GM12878 (cell line): ENCODE results near the gene MPRIP. TPM values are rescaled to one million over a fixed set of nuclear protein-coding genes. Genes with fewer than 3 reads are reported as not detected.

ENCODE experiments used
- ATAC-seq: fragments of 200-7000 bp; cut with Tn5 transposase; 3 replicates; pipeline ENCODE4 v1.9.1; 2020; ENCODE audit warnings: mild to moderate bottlenecking, moderate library complexity
- BruUV-seq: library from RNA; stranded (reverse); fragments of 400-500 nt; replicated peaks from 2 replicates; lab custom pipeline; 2021; lab: Mats Ljungman, UMichigan
- CTCF ChIA-PET: fragments of 300-600 bp; sonication (Branson Sonifier 250); formaldehyde crosslinking; extraction: SDS; loops from one replicate; lab custom pipeline; 2021; ENCODE audit warnings: inconsistent platforms; lab: Yijun Ruan, JAX
- POLR2A ChIA-PET: fragments of 350-600 bp; formaldehyde crosslinking; extraction: SDS; loops from one replicate; lab custom pipeline; 2021; ENCODE audit warnings: inconsistent platforms; lab: Charles Lee
- RAD21 ChIA-PET: fragments of 300-600 bp; sonication (Branson Sonifier 250); formaldehyde crosslinking; loops from one replicate; lab custom pipeline; 2023; ENCODE audit warnings: antibody characterized with exemption; ENCODE audit not compliant: unreplicated experiment; lab: Charles Lee
- SMC1A ChIA-PET: fragments of 300-600 bp; sonication (Branson Sonifier 250); formaldehyde crosslinking; loops from one replicate; lab custom pipeline; 2023; ENCODE audit not compliant: unreplicated experiment, uncharacterized antibody; lab: Charles Lee
- DNase-seq: peaks from one replicate; pipeline ENCODE4 v3.0.0-alpha.2; 2011; ENCODE audit warnings: low read depth, low spot score
- FAIRE-seq: peaks from 3 replicates; lab custom pipeline; 2011; peaks lifted over from hg19 to GRCh38; lab: Jason Lieb, UNC
- H2AFZ ChIP-seq: 2 replicates; pipeline ENCODE4 v1.6.0; 2011; ENCODE audit warnings: low read depth, low read length, control low read depth; ENCODE audit not compliant: control insufficient read depth
- H3K27ac ChIP-seq: 2 replicates; pipeline ENCODE4 v1.5.1; 2011; ENCODE audit warnings: control low read depth; ENCODE audit not compliant: control insufficient read depth, insufficient read depth
- H3K27me3 ChIP-seq, 2 experiments: replicated peaks in 1 of 2; 2 replicates each; pipeline versions ENCODE4 v1.6.0 to v1.6.1; 2011; ENCODE audit warnings: low read length in 1 of 2; ENCODE audit not compliant: control insufficient read depth in 2 of 2, insufficient read depth in 2 of 2
- H3K36me3 ChIP-seq, 2 experiments: 2 replicates each; pipeline ENCODE4 v1.5.1; 2011; ENCODE audit warnings: low read length in 1 of 2; ENCODE audit not compliant: control insufficient read depth in 2 of 2, insufficient read depth in 2 of 2
- H3K4me1 ChIP-seq: 2 replicates; pipeline ENCODE4 v1.6.1; 2011; ENCODE audit warnings: mild to moderate bottlenecking, low read length, moderate library complexity, mixed read lengths; ENCODE audit not compliant: control insufficient read depth, insufficient read depth
- H3K4me2 ChIP-seq: 2 replicates; pipeline ENCODE4 v1.6.0; 2011; ENCODE audit warnings: control low read depth; ENCODE audit not compliant: control insufficient read depth, insufficient read depth
- H3K4me3 ChIP-seq: fragments of 200-600 bp; sonication (generic); 2 replicates; pipeline ENCODE4 v1.5.1; 2016
- H3K79me2 ChIP-seq: 2 replicates; pipeline ENCODE4 v1.6.0; 2011; ENCODE audit warnings: low read length; ENCODE audit not compliant: control insufficient read depth, insufficient read depth
- H3K9ac ChIP-seq: 2 replicates; pipeline ENCODE4 v1.8.0; 2011; ENCODE audit warnings: low read length, control low read depth, mixed read lengths; ENCODE audit not compliant: control insufficient read depth, insufficient read depth
- H3K9me3 ChIP-seq: replicated peaks from 3 replicates; pipeline ENCODE4 v1.5.1; 2011; ENCODE audit warnings: mild to moderate bottlenecking, low read length; ENCODE audit not compliant: control insufficient read depth, insufficient read depth
- H4K20me1 ChIP-seq: 2 replicates; pipeline ENCODE4 v1.6.0; 2011; ENCODE audit not compliant: control insufficient read depth, insufficient read depth
- BMI1 ChIP-seq: fragments of 450-650 bp; IDR thresholded peaks from 2 replicates; pipeline ENCODE4 v1.6.1; 2016; ENCODE audit warnings: mild to moderate bottlenecking, moderate library complexity, borderline replicate concordance
- CEBPB ChIP-seq, 2 experiments: fragments of 150-350 bp in 1 of 2; IDR thresholded peaks; 2 replicates each; pipeline ENCODE4 v1.6.1; 2012 to 2014; ENCODE audit warnings: low read depth in 2 of 2, low read length in 2 of 2, borderline replicate concordance in 1 of 2, inconsistent platforms in 1 of 2
- CREM ChIP-seq: IDR thresholded peaks from 2 replicates; pipeline ENCODE4 v1.6.1; 2014; ENCODE audit warnings: antibody characterized with exemption, low read depth
- FOS ChIP-seq: IDR thresholded peaks from 3 replicates; pipeline ENCODE4 v1.6.1; 2011; ENCODE audit warnings: borderline replicate concordance; ENCODE audit not compliant: insufficient read length; ENCODE audit errors: extremely low read depth
- FOXM1 ChIP-seq: IDR thresholded peaks from 2 replicates; pipeline ENCODE4 v1.6.1; 2012; ENCODE audit warnings: low read depth, mild to moderate bottlenecking, inconsistent platforms, low read length, moderate library complexity
- HSF1 ChIP-seq: fragments of 150-350 bp; IDR thresholded peaks from 2 replicates; pipeline ENCODE4 v1.6.1; 2014; ENCODE audit warnings: mild to moderate bottlenecking, low read depth, low read length
- IKZF1 ChIP-seq: fragments of 450-650 bp; conservative IDR thresholded peaks from 2 replicates; pipeline ENCODE4 v1.6.1; 2017; ENCODE audit warnings: antibody characterized with exemption, mild to moderate bottlenecking
- LARP7 ChIP-seq: fragments of 450-650 bp; IDR thresholded peaks from 2 replicates; pipeline ENCODE4 v1.6.1; 2017; ENCODE audit warnings: mild to moderate bottlenecking
- MTA3 ChIP-seq: IDR thresholded peaks from 2 replicates; pipeline ENCODE4 v1.6.1; 2012; ENCODE audit warnings: low read length, inconsistent platforms, borderline replicate concordance
- MXI1 ChIP-seq: fragments of 150-350 bp; IDR thresholded peaks from 2 replicates; pipeline ENCODE4 v1.6.1; 2011; ENCODE audit warnings: low read depth, mild to moderate bottlenecking, inconsistent platforms, low read length, improper control_type of control experiment
- RBBP5 ChIP-seq: fragments of 200-600 bp; sonication (generic); conservative IDR thresholded peaks from 2 replicates; pipeline ENCODE4 v1.6.1; 2016
- RUNX3 ChIP-seq: IDR thresholded peaks from 2 replicates; pipeline ENCODE4 v1.6.1; 2012; ENCODE audit warnings: low read length, inconsistent platforms
- SMAD5 ChIP-seq: IDR thresholded peaks from 2 replicates; pipeline ENCODE4 v1.6.1; 2016; ENCODE audit warnings: antibody characterized with exemption, low read depth
- SUPT20H ChIP-seq: IDR thresholded peaks from 2 replicates; pipeline ENCODE4 v1.6.1; 2011; ENCODE audit warnings: low read depth, mild to moderate bottlenecking, low read length, moderate library complexity, borderline replicate concordance; ENCODE audit not compliant: control insufficient read depth
- WRNIP1 ChIP-seq: IDR thresholded peaks from 2 replicates; pipeline ENCODE4 v1.6.1; 2011; ENCODE audit warnings: low read depth, low read length, improper control_type of control experiment, borderline replicate concordance
- YBX1 ChIP-seq: fragments of 450-650 bp; IDR thresholded peaks from 2 replicates; pipeline ENCODE4 v1.6.1; 2016; ENCODE audit warnings: antibody characterized with exemption
- ZBTB4 ChIP-seq: fragments of 450-650 bp; formaldehyde crosslinking; IDR thresholded peaks from 2 replicates; pipeline ENCODE4 v1.4.0; 2022; ENCODE audit warnings: mild to moderate bottlenecking, moderate library complexity
- ZNF384 ChIP-seq: IDR thresholded peaks from 2 replicates; pipeline ENCODE4 v1.6.1; 2012; ENCODE audit warnings: low read depth, mild to moderate bottlenecking, low read length, improper control_type of control experiment, borderline replicate concordance
- ZZZ3 ChIP-seq: IDR thresholded peaks from 2 replicates; pipeline ENCODE4 v1.6.1; 2011; ENCODE audit warnings: low read depth; ENCODE audit not compliant: control insufficient read depth, insufficient read length
- WGBS: methylation state at CpG from one replicate; pipeline ENCODE4 v1.1.6; 2016; ENCODE audit warnings: low lambda C conversion rate; ENCODE audit not compliant: insufficient replicate concordance, insufficient coverage; ENCODE audit errors: missing lambda C conversion rate; 5-methylcytosine and 5-hydroxymethylcytosine counted together
- in situ Hi-C: fragments of 300-500 bp; cut with MboI; formaldehyde crosslinking; loops from 9 replicates; pipeline ENCODE4 v1.14.3; 2018; ENCODE audit warnings: mixed read lengths
- intact Hi-C: fragments of 100-400 bp; cut with micrococcal nuclease; formaldehyde crosslinking; loops from one replicate; pipeline ENCODE4 v1.14.2; 2022; ENCODE audit not compliant: unreplicated experiment
- polyA plus RNA-seq, 11 experiments: library from polyadenylated mRNA; depleted of rRNA in 4 of 11; unstranded in 6 of 11; stranded (reverse) in 5 of 11; fragments of >200 nt; fragmentation: Nextera tagmentation in 4 of 11; fragmentation: Illumina TruSeq in 1 of 11; extraction: Ambion mirVana in 4 of 11; extraction: Trizol in 1 of 11; gene quantifications; 1 replicate in 1 of 11; 2 replicates in 10 of 11; pipeline versions ENCODE4 v1.2.1 to v1.2.3, GENCODE V29; 2011 to 2016; ENCODE audit warnings: inconsistent platforms in 2 of 11, missing spikeins in 2 of 11, low read depth in 1 of 11
- total RNA-seq, 4 experiments: library from RNA; depleted of rRNA in 3 of 4; stranded (reverse); fragments of >200 nt in 3 of 4; fragmentation: Illumina TruSeq in 1 of 4; extraction: Trizol in 1 of 4; gene quantifications; 2 replicates each; pipeline versions ENCODE4 v1.2.1 to v1.2.3, GENCODE V29; 2013 to 2021

Gene MPRIP
- total and polyA plus RNA-seq, 10 of the 15 experiments (the other 5 are each of a cell fraction or from before 2014, with no cell fraction given): 16.5 to 168 (median 71.7) TPM

- Histone ChIP-seq H2AFZ (no peak overlapping the region), H3K79me2 (no peaks in the 10 kb centered on the region), H3K27ac (no peak overlapping the region), H3K4me2 (no peak overlapping the region), H3K9ac (no peak overlapping the region), H3K9me3 (no peaks in the 10 kb centered on the region), H3K4me3 (no peak overlapping the region), H3K36me3 (peaks cover 20 to 39% of the 10 kb centered on the region in 2 experiments; a peak in 3 of 4 replicates), H3K27me3 (no peaks in the 10 kb centered on the region), H4K20me1 (no peaks in the 10 kb centered on the region), H3K4me1 (no peaks in the 10 kb centered on the region; the same call in 1 of the 2 replicates)
- ChIA-PET CTCF (interaction anchor here (0.8 to 1.4 kb wide), 3 partner anchors 32 to 170 kb away, joined by 3 to 4 read pairs (median 3); no protein-coding TSS in a partner anchor), SMC1A (interaction anchor here (1.2 kb wide), 1 partner anchor 85 kb away, joined by 3 read pairs; no protein-coding TSS in a partner anchor), POLR2A (no interaction called here), RAD21 (no interaction called here)
- DNase-seq: no peak
- no peak for FAIRE-seq
- intact Hi-C loops (no loop called here), in situ Hi-C loops (no loop called here)
- WGBS: 100% methylated on average over 5 of the region's 5 CpGs
- BruUV-seq: no TSS peak
- no peak for ATAC-seq
- TF ChIP-seq BMI1 (no peak), FOS (no peak), MTA3 (no peak), CEBPB (IDR thresholded peaks at IDR 0.05; ENCODE audit: borderline replicate concordance in 1 of 2, low read depth in 2 of 2, low read length in 2 of 2) (no peak), MXI1 (no peak), FOXM1 (no peak), ZZZ3 (no peak), YBX1 (no peak), RUNX3 (no peak), HSF1 (no peak), SMAD5 (no peak), IKZF1 (no peak), ZNF384 (no peak), SUPT20H (no peak), CREM (no peak), WRNIP1 (no peak), ZBTB4 (no peak), LARP7 (no peak), RBBP5 (no peak)
- TF ChIP-seq, all 136 proteins: peak for 0
Measured at GRCh38 chr17:17140590-17140980, 98.3 kb downstream of the MPRIP start.
